Measurements from ENCODE around the gene PTMA. TPM values are rescaled to one million over a fixed set of nuclear protein-coding genes. Genes with fewer than 3 reads are reported as not detected.

Gene PTMA
- total RNA-seq, 4 donors from 2014 or later = 478 to 1,487 (median 685) TPM

DNA sequence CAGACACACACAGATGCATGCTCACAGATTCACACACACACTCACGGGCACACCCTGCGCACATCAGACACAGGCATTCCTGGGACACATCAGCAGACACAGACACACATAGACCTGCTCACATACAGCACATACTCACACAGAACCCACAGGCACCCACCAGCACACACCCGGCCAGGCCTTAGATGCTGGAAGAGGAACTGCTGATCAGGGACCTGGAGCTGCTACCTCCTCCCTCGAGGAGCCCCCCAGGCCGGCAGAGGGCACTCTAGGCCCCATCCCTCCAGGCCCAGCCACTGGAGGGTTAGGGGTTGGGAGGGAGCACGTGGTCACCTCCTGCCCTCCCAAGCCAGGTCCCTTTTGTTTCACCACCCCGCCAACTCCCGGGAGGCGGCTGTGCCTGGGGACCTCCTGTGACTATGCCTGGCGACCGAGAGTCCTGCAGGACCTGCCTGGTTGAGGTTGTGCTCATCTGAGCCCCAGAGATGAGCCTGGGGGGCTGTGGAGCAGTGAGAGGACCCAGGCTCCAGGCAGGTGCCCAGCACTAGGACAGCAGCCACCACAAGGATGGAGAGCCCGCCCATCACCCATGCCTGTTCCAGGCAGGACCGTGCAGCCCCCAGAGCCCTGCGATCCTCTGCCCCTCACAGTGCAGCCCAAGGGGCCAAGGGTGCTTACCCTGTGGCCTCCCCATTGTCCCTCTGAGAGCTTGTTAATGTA is 21.0 kb upstream of the PTMA start:
- H3K27ac ChIP-seq = no peak overlapping the region
- no peak overlapping the region for H3K4me3 ChIP-seq
- peak; percentile 74 for DNase-seq
- H3K36me3 ChIP-seq = no peaks in the 10 kb centered on the region
- intact Hi-C loops (cut with DNase I; ENCODE audit: low total_unique reads) = no loop called here
- peaks cover 0 to 16% (median under 1%) of the 10 kb centered on the region in 4 donors for H3K4me1 ChIP-seq
- TF ChIP-seq POLR2AphosphoS5 (IDR thresholded peaks at IDR 0.05) (no peak), CTCF (IDR thresholded peaks at IDR 0.05) (peak; percentile 37 to 50 (median 48))
- in situ Hi-C loops (cut with MboI; ENCODE audit: low pct_ligation_motif_present in 1 of 4, low pct_unique_long_range_greater_than_20kb in 1 of 4, low sequenced_read_pairs in 3 of 4) = no loop called here
- 61 to 100% methylated on average over 1 to 14 of the region's 14 CpGs for WGBS, 2 donors (ENCODE audit: low coverage in 1 of 2)
- H3K9me3 ChIP-seq = no peaks in the 10 kb centered on the region
- no peaks in the 10 kb centered on the region for H3K27me3 ChIP-seq

GRCh38 chr2:231687961-231688360 is 20.4 kb upstream of the PTMA start:
- no peak for DNase-seq
- in situ Hi-C loops (cut with MboI; ENCODE audit: low pct_ligation_motif_present in 1 of 4, low pct_unique_long_range_greater_than_20kb in 1 of 4, low sequenced_read_pairs in 3 of 4) = no loop called here
- peaks cover 0 to 13% (median 3%) of the 10 kb centered on the region in 4 donors for H3K4me1 ChIP-seq
- WGBS, 2 donors (ENCODE audit: low coverage in 1 of 2) = 93% methylated on average over 4 of the region's 4 CpGs; no CpG with 5 or more reads in 1 of the 2 donors
- TF ChIP-seq POLR2AphosphoS5 (IDR thresholded peaks at IDR 0.05) (no peak), EP300 (IDR thresholded peaks at IDR 0.05; ENCODE audit: low read depth) (no peak), CTCF (IDR thresholded peaks at IDR 0.05) (no peak), POLR2A (IDR thresholded peaks at IDR 0.05) (no peak)
- H3K36me3 ChIP-seq = no peaks in the 10 kb centered on the region
- no peaks in the 10 kb centered on the region for H3K9me3 ChIP-seq
- no peak overlapping the region for H3K27ac ChIP-seq
- no peaks in the 10 kb centered on the region for H3K27me3 ChIP-seq
- no peak overlapping the region for H3K4me3 ChIP-seq
- intact Hi-C loops (cut with DNase I; ENCODE audit: low total_unique reads) = no loop called here

GRCh38 chr2:231688719-231689118 is 19.6 kb upstream of the PTMA start:
- H3K9me3 ChIP-seq = no peaks in the 10 kb centered on the region
- no peak for TF ChIP-seq EP300 (IDR thresholded peaks at IDR 0.05; ENCODE audit: low read depth)
- TF ChIP-seq POLR2A (IDR thresholded peaks at IDR 0.05) = no peak
- TF ChIP-seq CTCF (IDR thresholded peaks at IDR 0.05) = no peak
- no peak for TF ChIP-seq POLR2AphosphoS5 (IDR thresholded peaks at IDR 0.05)
- WGBS, 2 donors (ENCODE audit: low coverage in 1 of 2) = 87% methylated on average over 17 of the region's 17 CpGs; no CpG with 5 or more reads in 1 of the 2 donors
- no peak overlapping the region for H3K4me3 ChIP-seq
- in situ Hi-C loops (cut with MboI; ENCODE audit: low pct_ligation_motif_present in 1 of 4, low pct_unique_long_range_greater_than_20kb in 1 of 4, low sequenced_read_pairs in 3 of 4) (no loop called here), intact Hi-C loops (cut with DNase I; ENCODE audit: low total_unique reads) (no loop called here)
- H3K27me3 ChIP-seq = no peaks in the 10 kb centered on the region
- H3K27ac ChIP-seq = no peak overlapping the region
- peaks cover 0 to 12% (median 5%) of the 10 kb centered on the region in 4 donors for H3K4me1 ChIP-seq
- DNase-seq = no peak
- H3K36me3 ChIP-seq = no peaks in the 10 kb centered on the region

GRCh38 chr2:231689124-231689893 is 19.0 kb upstream of the PTMA start:
- 87 to 100% methylated on average over 2 to 15 of the region's 15 CpGs for WGBS, 2 donors (ENCODE audit: low coverage in 1 of 2)
- H3K27ac ChIP-seq = no peak overlapping the region
- H3K4me1 ChIP-seq = peaks cover 0 to 12% (median 5%) of the 10 kb centered on the region in 4 donors
- no peaks in the 10 kb centered on the region for H3K36me3 ChIP-seq
- no peak overlapping the region for H3K4me3 ChIP-seq
- no peak for TF ChIP-seq POLR2AphosphoS5 (IDR thresholded peaks at IDR 0.05)
- no peak for TF ChIP-seq POLR2A (IDR thresholded peaks at IDR 0.05)
- no peak for TF ChIP-seq EP300 (IDR thresholded peaks at IDR 0.05; ENCODE audit: low read depth)
- no peak for TF ChIP-seq CTCF (IDR thresholded peaks at IDR 0.05)
- intact Hi-C loops (cut with DNase I; ENCODE audit: low total_unique reads) (no loop called here), in situ Hi-C loops (cut with MboI; ENCODE audit: low pct_ligation_motif_present in 1 of 4, low pct_unique_long_range_greater_than_20kb in 1 of 4, low sequenced_read_pairs in 3 of 4) (no loop called here)
- no peaks in the 10 kb centered on the region for H3K27me3 ChIP-seq
- DNase-seq = no peak
- no peaks in the 10 kb centered on the region for H3K9me3 ChIP-seq

Measured in transverse colon (tissue), 4 donors.